HG03095 (cell line): Measurements from ENCODE around the gene CUL1.

Experiments used
- ATAC-seq: cut with Tn5 transposase; IDR thresholded peaks from one replicate; pipeline ENCODE4 v1.9.1; 2021; ENCODE audit warnings: moderate library complexity; ENCODE audit not compliant: unreplicated experiment

CUL1 gene

DNA sequence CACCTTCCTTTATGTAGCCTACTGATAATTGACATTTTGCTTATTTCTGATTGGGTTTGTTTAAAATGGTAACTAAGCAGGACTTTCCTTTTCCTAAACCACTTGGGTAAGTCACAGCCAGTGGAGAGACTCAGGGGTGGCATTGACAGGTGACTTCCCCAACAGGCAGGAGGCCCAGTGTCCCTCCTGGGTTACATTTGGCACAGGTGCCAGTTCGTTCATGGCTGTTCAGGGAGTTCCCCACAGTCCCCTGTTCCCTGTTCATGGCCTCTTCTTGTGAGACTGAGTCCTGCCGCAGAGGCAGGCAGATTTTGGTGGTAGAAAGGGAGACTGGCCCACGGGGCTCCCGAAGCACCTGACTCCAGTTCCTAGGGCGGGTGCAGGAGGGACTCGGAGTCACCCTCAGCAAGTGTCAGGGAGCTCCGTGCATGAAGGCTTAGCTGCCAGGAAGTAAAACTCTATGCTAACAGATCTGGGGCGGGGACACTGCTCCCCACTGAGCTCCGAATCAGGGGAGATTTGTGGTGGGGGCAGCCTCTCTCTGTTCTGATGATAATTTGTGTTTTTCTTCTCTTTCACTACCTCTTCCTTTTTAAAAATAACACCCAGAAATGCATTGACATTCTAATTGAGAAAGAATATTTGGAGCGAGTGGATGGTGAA is 101.3 kb downstream of the CUL1 start:
- no peak for ATAC-seq

DNA sequence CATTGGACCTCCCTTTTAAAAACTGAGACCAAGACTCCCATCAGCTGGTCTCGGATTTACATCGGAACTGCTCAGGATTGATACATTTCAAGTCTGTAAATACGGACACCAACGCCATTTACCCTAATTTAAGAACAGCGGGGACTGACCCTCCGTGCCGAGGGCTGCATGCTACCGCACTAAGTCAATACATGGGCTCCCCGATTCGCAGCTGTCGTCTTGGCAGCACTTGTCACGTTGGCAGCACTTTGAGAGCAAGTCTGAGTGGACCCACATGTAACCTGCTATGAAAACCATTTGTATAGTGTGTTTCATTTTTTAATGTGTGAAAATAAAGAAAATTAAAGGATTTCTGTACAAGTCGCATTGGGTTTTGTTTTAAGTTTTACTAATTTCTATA is 102.0 kb downstream of the CUL1 start:
- ATAC-seq = no peak

DNA sequence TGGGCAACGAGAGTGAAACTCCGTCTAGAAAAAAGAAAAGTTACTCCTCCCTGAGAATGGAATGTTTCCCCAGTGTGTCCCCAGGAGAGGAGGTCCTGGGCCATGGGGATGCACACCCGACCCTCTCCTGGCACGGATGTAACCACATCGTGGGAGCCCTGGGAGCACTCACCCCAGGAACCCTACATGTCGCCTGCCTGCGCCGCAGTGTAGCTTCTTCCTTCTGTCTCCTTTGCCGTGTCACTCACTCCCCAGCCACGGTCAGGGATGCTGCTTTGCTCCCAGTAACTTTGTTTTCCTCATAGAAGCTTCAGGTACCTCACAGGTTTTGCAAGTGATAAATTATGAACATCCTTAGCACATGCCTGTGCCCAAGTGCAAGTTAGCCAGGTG is 103.4 kb downstream of the CUL1 start:
- ATAC-seq = no peak

- no peak for ATAC-seq
Measured at GRCh38 chr7:148803094-148803493, 104.4 kb downstream of the CUL1 start.

DNA sequence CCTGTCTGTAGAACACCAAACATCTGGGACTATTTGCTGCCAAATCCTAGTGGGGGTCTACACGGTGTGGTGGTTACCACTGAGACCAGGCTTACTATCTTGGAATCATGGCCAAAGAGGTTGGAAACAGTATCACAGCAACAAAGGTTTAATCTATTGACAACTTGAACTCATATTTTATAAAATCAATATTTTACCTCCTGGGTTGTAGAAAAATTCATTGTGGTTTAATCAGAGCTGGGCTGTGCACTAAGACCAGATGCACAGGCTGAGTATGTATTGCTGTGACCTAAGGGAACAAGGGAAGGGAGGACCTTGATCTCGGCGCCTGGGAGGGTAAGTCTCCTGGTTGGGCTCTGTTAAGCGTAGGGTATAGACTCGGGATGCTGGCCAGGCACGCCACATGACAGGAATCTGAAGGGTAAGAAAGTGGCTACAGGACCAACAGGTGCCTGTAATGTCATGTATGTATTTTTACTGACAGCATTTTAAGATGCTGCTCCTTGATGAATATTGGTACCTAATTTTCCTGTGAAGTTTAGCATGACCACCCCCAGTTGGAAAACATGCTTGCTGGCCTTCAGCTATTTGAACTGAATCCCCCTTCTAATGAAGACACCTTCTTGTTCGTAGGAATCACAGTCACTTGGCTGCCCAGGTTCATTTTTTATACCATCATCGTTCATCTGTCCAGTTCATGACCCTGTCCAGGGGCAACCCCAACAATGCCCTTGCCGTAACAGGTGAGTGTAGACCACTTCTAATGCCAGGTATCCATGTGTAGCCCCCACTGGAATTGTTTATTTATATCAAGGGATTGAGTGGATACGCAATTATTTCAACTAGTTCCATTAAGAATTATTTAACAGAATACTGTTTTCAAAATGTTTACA is 105.9 kb downstream of the CUL1 start:
- ATAC-seq = no peak

DNA sequence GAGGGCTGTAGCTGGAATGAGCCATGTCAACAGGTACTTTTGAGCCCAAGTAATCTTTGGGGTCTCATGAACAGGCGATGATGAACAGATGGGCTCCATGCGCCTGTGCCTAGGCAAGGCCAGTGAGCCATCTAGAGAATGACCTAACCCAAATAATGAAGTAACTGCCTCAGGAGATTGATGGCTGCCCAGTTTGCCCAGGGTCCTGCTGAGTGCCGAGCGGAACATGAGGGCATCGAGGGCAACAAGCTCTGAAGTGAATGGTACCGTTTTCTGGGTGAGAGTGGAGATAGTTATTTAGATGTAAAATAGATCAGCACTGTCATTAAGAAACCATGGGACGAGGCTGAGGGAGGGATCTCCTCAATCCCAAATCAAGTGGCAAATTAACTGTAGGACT is 107.5 kb downstream of the CUL1 start:
- no peak for ATAC-seq

DNA sequence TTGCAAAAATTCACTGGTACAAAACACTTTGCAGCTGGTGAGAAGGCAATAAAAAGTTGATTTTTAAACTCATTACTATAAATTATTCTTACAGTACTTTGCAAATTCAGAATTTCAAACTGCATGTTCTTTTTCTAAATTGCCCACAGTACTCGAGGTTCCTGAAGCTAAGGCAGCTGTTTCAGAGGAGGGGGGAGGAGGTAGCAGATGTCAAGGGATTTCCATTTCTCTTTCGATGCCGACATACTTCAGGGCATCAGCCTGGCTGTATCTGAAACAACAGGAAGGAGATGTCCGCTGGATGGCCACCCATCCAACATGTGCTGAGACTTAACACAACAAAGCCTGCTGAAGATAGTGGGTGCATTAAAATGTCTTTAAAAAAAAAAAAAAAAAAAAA is 108.7 kb downstream of the CUL1 start:
- no peak for ATAC-seq

- ATAC-seq = no peak
Measured at GRCh38 chr7:148809856-148810255, 111.2 kb downstream of the CUL1 start.

- no peak for ATAC-seq
Measured at GRCh38 chr7:148811892-148812291, 113.2 kb downstream of the CUL1 start.

DNA sequence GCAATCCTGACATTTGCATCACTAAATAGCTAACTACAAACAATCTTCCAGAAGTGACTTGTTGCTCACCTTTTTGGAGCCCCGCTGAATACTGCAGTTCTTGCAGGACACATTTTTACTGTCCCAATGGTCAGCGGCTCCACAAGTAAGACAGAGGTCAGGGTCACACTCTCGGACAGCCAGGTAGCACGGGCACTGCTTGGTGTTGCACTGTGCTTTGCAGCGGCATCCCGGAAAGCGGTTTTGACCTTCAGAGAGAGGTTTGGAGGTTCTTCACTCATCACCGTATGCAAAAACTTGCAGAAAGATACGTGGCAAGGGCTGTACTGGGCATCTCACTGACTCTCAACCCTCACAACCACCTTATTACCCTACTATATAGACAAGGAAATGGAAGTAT is 115.2 kb downstream of the CUL1 start:
- no peak for ATAC-seq

- no peak for ATAC-seq
Measured at GRCh38 chr7:148814922-148815559, 116.3 kb downstream of the CUL1 start.

DNA sequence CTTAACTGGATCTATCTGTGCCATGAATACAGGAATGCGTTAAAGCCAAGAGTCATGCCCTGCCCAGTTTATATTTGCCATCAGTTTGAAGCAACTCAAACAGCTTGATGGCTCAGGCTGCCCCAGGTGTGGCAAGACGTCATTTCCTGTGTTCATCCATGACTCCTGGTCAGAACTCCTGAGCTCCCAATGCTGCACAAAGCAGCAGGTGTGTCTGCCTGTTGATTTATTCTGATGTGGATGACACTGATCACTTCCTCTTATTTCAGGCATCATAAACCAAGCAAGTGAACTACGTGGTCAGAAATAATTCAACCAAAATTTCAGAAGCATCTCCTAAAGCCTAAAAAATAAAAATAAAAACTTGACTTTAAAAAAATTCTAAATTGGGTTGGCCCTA is 116.9 kb downstream of the CUL1 start:
- no peak for ATAC-seq

- no peak for ATAC-seq
Measured at GRCh38 chr7:148819697-148820360, 121.1 kb downstream of the CUL1 start.

GRCh38 chr7:148821422-148821821 is 122.7 kb downstream of the CUL1 start:
- ATAC-seq = no peak

- no peak for ATAC-seq
Measured at GRCh38 chr7:148824864-148825263, 126.2 kb downstream of the CUL1 start.

- ATAC-seq = no peak
Measured at GRCh38 chr7:148825338-148825737, 126.6 kb downstream of the CUL1 start.

DNA sequence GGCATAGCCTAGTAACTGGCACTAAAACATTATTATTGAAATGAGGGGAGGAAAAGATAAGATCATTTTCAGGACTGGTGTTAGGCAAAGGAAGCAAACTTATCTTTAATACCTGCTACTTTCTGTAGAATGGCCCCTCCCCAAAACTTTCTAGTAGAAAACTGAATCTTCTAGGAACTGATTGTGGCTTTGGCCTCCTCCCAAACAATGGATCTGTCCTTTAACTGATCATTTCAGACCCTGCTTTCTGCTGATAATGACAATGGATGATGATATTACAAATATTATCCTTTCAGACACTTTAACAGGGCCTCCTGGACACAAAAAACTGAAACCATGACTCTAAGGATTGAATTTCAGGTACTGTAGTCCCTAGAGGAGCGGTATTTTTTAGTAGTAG is 130.3 kb downstream of the CUL1 start:
- ATAC-seq = no peak

GRCh38 chr7:148830897-148831692 is 132.4 kb downstream of the CUL1 start:
- ATAC-seq = no peak

- ATAC-seq = no peak
Measured at GRCh38 chr7:148831782-148832181, 133.1 kb downstream of the CUL1 start.

- no peak for ATAC-seq
Measured at GRCh38 chr7:148834605-148835004, 135.9 kb downstream of the CUL1 start.

DNA sequence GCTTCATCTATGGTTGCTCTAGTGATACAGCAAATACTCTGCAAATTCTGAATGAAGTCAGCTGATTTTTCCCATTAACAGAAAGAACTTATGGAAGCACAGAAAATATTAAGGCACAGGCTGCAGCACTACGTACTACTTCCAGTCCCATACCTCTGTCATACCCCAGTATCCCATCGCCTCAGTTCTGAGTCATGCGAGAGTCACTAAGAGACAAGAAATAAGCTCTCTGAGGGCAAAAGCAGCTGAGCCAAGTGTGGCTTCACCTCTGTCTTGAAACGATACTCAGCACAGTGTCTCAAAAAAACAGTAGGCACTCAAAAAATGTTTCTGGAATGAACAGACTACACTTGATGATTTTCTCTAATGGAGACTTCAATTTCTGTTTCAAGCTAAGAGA is 137.2 kb downstream of the CUL1 start:
- ATAC-seq = no peak
